SIG-M5 (cell line): Measurements from ENCODE around the gene RAD51B.

Source experiments
- DNase-seq: peaks from one replicate; lab custom pipeline; 2025; lab: John Stamatoyannopoulos, UW

The RAD51B gene

GRCh38 chr14:68331991-68332390 is 512.4 kb downstream of the RAD51B start:
- no peak for DNase-seq

GRCh38 chr14:68333262-68333661 is 513.7 kb downstream of the RAD51B start:
- no peak for DNase-seq

- DNase-seq: no peak
These were observed 515.7 kb downstream of the RAD51B start for GRCh38 chr14:68335312-68335711.

- DNase-seq: no peak
These were observed 516.6 kb downstream of the RAD51B start for GRCh38 chr14:68336165-68336564.

- no peak for DNase-seq
These were observed 517.7 kb downstream of the RAD51B start for GRCh38 chr14:68337279-68337678.

- no peak for DNase-seq
These were observed 520.7 kb downstream of the RAD51B start for GRCh38 chr14:68340262-68340661.

- DNase-seq: no peak
These were observed 522.0 kb downstream of the RAD51B start for GRCh38 chr14:68341411-68342212.

GRCh38 chr14:68342216-68342763 is 522.7 kb downstream of the RAD51B start:
- no peak for DNase-seq

GRCh38 chr14:68343534-68344118 is 524.0 kb downstream of the RAD51B start:
- no peak for DNase-seq

GRCh38 chr14:68345738-68346137 is 526.2 kb downstream of the RAD51B start:
- DNase-seq: no peak

GRCh38 chr14:68346556-68347343 is 527.2 kb downstream of the RAD51B start:
- DNase-seq: no peak

- DNase-seq: no peak
These were observed 530.5 kb downstream of the RAD51B start for GRCh38 chr14:68349900-68350629.

GRCh38 chr14:68355415-68355814 is 535.8 kb downstream of the RAD51B start:
- DNase-seq: no peak

- no peak for DNase-seq
These were observed 538.2 kb downstream of the RAD51B start for GRCh38 chr14:68357777-68358176.

GRCh38 chr14:68358500-68358899 is 538.9 kb downstream of the RAD51B start:
- no peak for DNase-seq

- DNase-seq: no peak
These were observed 539.6 kb downstream of the RAD51B start for GRCh38 chr14:68359022-68359836.

- no peak for DNase-seq
These were observed 540.4 kb downstream of the RAD51B start for GRCh38 chr14:68359837-68360552.

- DNase-seq: no peak
These were observed 541.7 kb downstream of the RAD51B start for GRCh38 chr14:68361231-68361630.

- no peak for DNase-seq
These were observed 543.3 kb downstream of the RAD51B start for GRCh38 chr14:68362846-68363245.

GRCh38 chr14:68363466-68363842 is 543.9 kb downstream of the RAD51B start:
- DNase-seq: no peak
